Endothelial cell of umbilical vein (primary cell): Measurements from ENCODE around the gene POU2F3. TPM values are rescaled to one million over a fixed set of nuclear protein-coding genes. Genes with fewer than 3 reads are reported as not detected.
A peak's percentile ranks its signal among the peaks of the same experiment; 100 is the strongest.

Experiments
- BruUV-seq: library from RNA; stranded (reverse); fragments of 400-500 nt; replicated peaks from 2 replicates; lab custom pipeline; 2021; lab: Mats Ljungman, UMichigan
- CTCF ChIA-PET: fragments of 300-600, 350-600 bp; sonication (Branson Sonifier 250); formaldehyde crosslinking; loops from one replicate; lab custom pipeline; 2021; ENCODE audit warnings: antibody characterized with exemption, inconsistent platforms; lab: Charles Lee
- POLR2A ChIA-PET: fragments of 300-600, 350-600 bp; sonication (Branson Sonifier 250); formaldehyde crosslinking; loops from one replicate; lab custom pipeline; 2021; ENCODE audit warnings: antibody characterized with exemption, inconsistent platforms; lab: Charles Lee
- DNase-seq: peaks from one replicate; pipeline ENCODE4 v3.0.0-alpha.2; 2011; ENCODE audit warnings: low read depth, low spot score
- FAIRE-seq: peaks from 2 replicates; lab custom pipeline; 2011; peaks lifted over from hg19 to GRCh38; lab: Jason Lieb, UNC
- H2AFZ ChIP-seq: 2 replicates; pipeline ENCODE4 v1.6.0; 2012; ENCODE audit warnings: low read depth, low read length, control low read depth, inconsistent platforms
- H3K27ac ChIP-seq: 2 replicates; pipeline ENCODE4 v1.5.1; 2011; ENCODE audit warnings: low read depth, mild to moderate bottlenecking, control low read depth, low read length, moderate library complexity; ENCODE audit not compliant: insufficient read depth
- H3K27me3 ChIP-seq, 2 experiments: 2 replicates each; pipeline versions ENCODE4 v1.6.0 to v1.6.1; 2011; ENCODE audit warnings: low read length in 2 of 2, mixed read lengths in 1 of 2; ENCODE audit not compliant: control insufficient read depth in 2 of 2, insufficient read depth in 2 of 2
- H3K36me3 ChIP-seq, 2 experiments: 2 replicates in 1 of 2; 3 replicates in 1 of 2; pipeline ENCODE4 v1.5.1; 2011; ENCODE audit warnings: low read length in 2 of 2, mild to moderate bottlenecking in 1 of 2, moderate library complexity in 1 of 2; ENCODE audit not compliant: control insufficient read depth in 2 of 2, insufficient read depth in 2 of 2; ENCODE audit errors: extremely low read depth in 1 of 2
- H3K4me1 ChIP-seq: 3 replicates; pipeline ENCODE4 v1.5.1; 2011; ENCODE audit warnings: mild to moderate bottlenecking, low read length; ENCODE audit not compliant: control insufficient read depth, insufficient read depth; ENCODE audit errors: extremely low read depth
- H3K4me2 ChIP-seq: 2 replicates; pipeline ENCODE4 v1.6.1; 2011; ENCODE audit warnings: low read length, control low read depth, mixed read lengths; ENCODE audit not compliant: insufficient read depth
- H3K4me3 ChIP-seq, 3 experiments: fragments of 200-600 bp in 1 of 3; sonication (generic), shearing (Covaris generic) in 1 of 3; replicated peaks in 1 of 3; 2 replicates each; pipeline ENCODE4 v1.5.1; 2011 to 2016; ENCODE audit warnings: control low read depth in 3 of 3, low read length in 3 of 3, mild to moderate bottlenecking in 2 of 3, inconsistent platforms in 1 of 3, low read depth in 1 of 3, moderate library complexity in 1 of 3; ENCODE audit not compliant: insufficient read depth in 1 of 3
- H3K79me2 ChIP-seq: 2 replicates; pipeline ENCODE4 v1.6.0; 2012; ENCODE audit warnings: low read length, inconsistent platforms; ENCODE audit not compliant: control insufficient read depth, insufficient read depth
- H3K9ac ChIP-seq: replicated peaks from 2 replicates; pipeline ENCODE3; 2011; ENCODE audit warnings: low read length, control low read depth; ENCODE audit not compliant: insufficient read depth; ENCODE audit errors: extremely low read depth
- H3K9me1 ChIP-seq: replicated peaks from 3 replicates; pipeline ENCODE4 v1.6.0; 2011; ENCODE audit warnings: mild to moderate bottlenecking, low read length; ENCODE audit not compliant: control insufficient read depth, insufficient read depth; ENCODE audit errors: extremely low read depth
- H3K9me3 ChIP-seq: replicated peaks from 2 replicates; pipeline ENCODE4 v1.5.1; 2012; ENCODE audit warnings: low read length, inconsistent platforms; ENCODE audit not compliant: control insufficient read depth, insufficient read depth
- H4K20me1 ChIP-seq: replicated peaks from 2 replicates; pipeline ENCODE3; 2011; ENCODE audit warnings: mild to moderate bottlenecking, low read length; ENCODE audit not compliant: control insufficient read depth, insufficient read depth; ENCODE audit errors: extremely low read depth
- EZH2 ChIP-seq: IDR thresholded peaks from 2 replicates; pipeline ENCODE4 v1.6.1; 2012; ENCODE audit warnings: borderline replicate concordance, low read depth, mild to moderate bottlenecking, moderate library complexity, low read length, inconsistent platforms; ENCODE audit not compliant: severe bottlenecking
- JUN ChIP-seq: IDR thresholded peaks from 2 replicates; pipeline ENCODE4 v1.6.1; 2011; ENCODE audit warnings: borderline replicate concordance, low read depth; ENCODE audit not compliant: insufficient read length, insufficient read depth
- MYC ChIP-seq: IDR thresholded peaks from one replicate; pipeline ENCODE4 v1.6.1; 2011; ENCODE audit warnings: mild to moderate bottlenecking, low read depth, low read length
- POLR2A ChIP-seq: IDR thresholded peaks from 2 replicates; pipeline ENCODE4 v1.6.1; 2012; ENCODE audit warnings: low read depth, mild to moderate bottlenecking, control low read depth, low read length
- POLR2AphosphoS5 ChIP-seq: IDR thresholded peaks from 2 replicates; pipeline ENCODE4 v1.6.1; 2012; ENCODE audit warnings: low read depth, mild to moderate bottlenecking, control low read depth, low read length, moderate library complexity; ENCODE audit not compliant: insufficient read depth
- dilution Hi-C: fragments of 300-500 bp; cut with MboI; formaldehyde crosslinking; loops from one replicate; pipeline ENCODE4 v1.15.0; 2019; ENCODE audit warnings: low sequenced_read_pairs; ENCODE audit not compliant: extremely low pct_ligation_motif_present
- intact Hi-C: fragments of 100-400 bp; cut with micrococcal nuclease; formaldehyde crosslinking; loops from one replicate; pipeline ENCODE4 v1.10.0; 2022
- polyA plus RNA-seq, 4 experiments: library from polyadenylated mRNA; depleted of rRNA in 3 of 4; stranded (reverse) in 3 of 4; unstranded in 1 of 4; fragments of >200 nt; gene quantifications; 2 replicates each; pipeline versions ENCODE4 v1.2.1 to v1.2.3, GENCODE V29; 2011 to 2012; ENCODE audit warnings: missing spikeins in 1 of 4
- total RNA-seq: library from RNA; stranded (reverse); gene quantifications from 2 replicates; pipeline ENCODE4 v1.2.3, GENCODE V29; 2021
- TF ChIP-seq, protein P1 (sequence below), 2 donors: IDR thresholded peaks; 1 replicate in 1 of 2; 2 replicates in 1 of 2; pipeline ENCODE4 v1.5.1; 2011; ENCODE audit warnings: low read length in 2 of 2, mild to moderate bottlenecking in 2 of 2, moderate library complexity in 2 of 2, control low read depth in 1 of 2, inconsistent platforms in 1 of 2, low read depth in 1 of 2; ENCODE audit not compliant: insufficient read depth in 1 of 2; ENCODE audit errors: extremely low read depth in 1 of 2

POU2F3 gene
- total and polyA plus RNA-seq, 2 donors (not counting 3 experiments of a cell fraction or from before 2014, with no cell fraction given), result 0.06 TPM; not detected in 1

GRCh38 chr11:120335908-120336640, 96.1 kb downstream of the POU2F3 start, which contains the start of gene ARHGEF12:
Gene ARHGEF12, plus strand, starts transcription at chr11:120336413. Its CDS starts 831 bp downstream, at chr11:120337244.
- TF ChIP-seq POLR2AphosphoS5 (peak; percentile 91), MYC (no peak), POLR2A (peak; percentile 80), JUN (no peak), EZH2 (no peak)
- TF ChIP-seq, protein P1, sequence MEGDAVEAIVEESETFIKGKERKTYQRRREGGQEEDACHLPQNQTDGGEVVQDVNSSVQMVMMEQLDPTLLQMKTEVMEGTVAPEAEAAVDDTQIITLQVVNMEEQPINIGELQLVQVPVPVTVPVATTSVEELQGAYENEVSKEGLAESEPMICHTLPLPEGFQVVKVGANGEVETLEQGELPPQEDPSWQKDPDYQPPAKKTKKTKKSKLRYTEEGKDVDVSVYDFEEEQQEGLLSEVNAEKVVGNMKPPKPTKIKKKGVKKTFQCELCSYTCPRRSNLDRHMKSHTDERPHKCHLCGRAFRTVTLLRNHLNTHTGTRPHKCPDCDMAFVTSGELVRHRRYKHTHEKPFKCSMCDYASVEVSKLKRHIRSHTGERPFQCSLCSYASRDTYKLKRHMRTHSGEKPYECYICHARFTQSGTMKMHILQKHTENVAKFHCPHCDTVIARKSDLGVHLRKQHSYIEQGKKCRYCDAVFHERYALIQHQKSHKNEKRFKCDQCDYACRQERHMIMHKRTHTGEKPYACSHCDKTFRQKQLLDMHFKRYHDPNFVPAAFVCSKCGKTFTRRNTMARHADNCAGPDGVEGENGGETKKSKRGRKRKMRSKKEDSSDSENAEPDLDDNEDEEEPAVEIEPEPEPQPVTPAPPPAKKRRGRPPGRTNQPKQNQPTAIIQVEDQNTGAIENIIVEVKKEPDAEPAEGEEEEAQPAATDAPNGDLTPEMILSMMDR (IDR thresholded peaks at IDR 0.05; ENCODE audit: extremely low read depth in 1 of 2, insufficient read depth in 1 of 2, low read depth in 1 of 2, low read length in 2 of 2), result peak; percentile 42 to 56
- peak within 1 kb of the TSS; percentile 87 for H3K27ac ChIP-seq
- intact Hi-C loops, result loop anchor here (1.0 to 10.0 kb wide), 9 partner anchors 11 to 1859 kb away; partner anchors contain the start of genes SC5D and TLCD5
- no peaks in the 10 kb centered on the region for H3K27me3 ChIP-seq
- no peaks in the 10 kb centered on the region for H4K20me1 ChIP-seq
- H3K9me3 ChIP-seq, result no peaks in the 10 kb centered on the region
- ChIA-PET POLR2A (interaction anchor here (1.2 kb wide), 1 partner anchor 65 kb away, joined by 6 read pairs; no protein-coding TSS in a partner anchor), CTCF (interaction anchor here (0.7 to 4.8 kb wide), 20 partner anchors 11 to 161 kb away, joined by 3 to 32 read pairs (median 6); partner anchors contain the start of gene TLCD5)
- peaks cover 40% of the 10 kb centered on the region for H3K4me1 ChIP-seq
- H3K4me3 ChIP-seq, result peak within 1 kb of the TSS; percentile 82 to 98 (median 96)
- H3K79me2 ChIP-seq, result peaks cover 48% of the 10 kb centered on the region
- peak; percentile 95 for DNase-seq
- peak within 1 kb of the TSS; percentile 80 for H2AFZ ChIP-seq
- peak within 1 kb of the TSS; percentile 98 for H3K4me2 ChIP-seq
- no peak for FAIRE-seq
- no TSS peak for BruUV-seq
- H3K9me1 ChIP-seq, result no peaks in the 10 kb centered on the region
- H3K36me3 ChIP-seq, result peaks cover 0 to 3% of the 10 kb centered on the region in 2 experiments
- dilution Hi-C loops, result no loop called here
- peak within 1 kb of the TSS; percentile 96 for H3K9ac ChIP-seq
